Stimulated activated CD8-positive, alpha-beta memory T cell treated with anti-CD3 and anti-CD28 coated beads, Interleukin-2, amount 100 ng/mL, for 1 hour (primary cell): ENCODE data around the gene DMD.
"Not testable (repeated sequence)": the region's sequence is repeated elsewhere in the genome, so short reads cannot be mapped to it uniquely, and the experiment has no call there.

Experiments
- DNase-seq, 2 donors: peaks; one replicate each; pipeline ENCODE4 v3.0.0-alpha.2; 2020; ENCODE audit warnings: low read depth in 2 of 2

Gene DMD

GRCh38 chrX:33211356-33212260 is at the start of gene DMD:
DMD (minus strand) TSS chrX:33211549; CDS start chrX:33211312, 237 bp downstream.
- no peak for DNase-seq

GRCh38 chrX:33252306-33252825 is 41.0 kb upstream of the DMD start:
- no peak for DNase-seq

- no peak for DNase-seq
Measured at GRCh38 chrX:33218819-33219218, 7.5 kb upstream of the DMD start.

GRCh38 chrX:33210156-33210555 is 1.2 kb downstream of the DMD start:
- no peak for DNase-seq

- no peak for DNase-seq
Measured at GRCh38 chrX:33207056-33207455, 4.3 kb downstream of the DMD start.

- no peak for DNase-seq
Measured at GRCh38 chrX:33205321-33205720, 6.0 kb downstream of the DMD start.

GRCh38 chrX:33204889-33205288 is 6.5 kb downstream of the DMD start:
- DNase-seq: no peak

GRCh38 chrX:33198561-33199279 is 12.6 kb downstream of the DMD start:
- no peak for DNase-seq

- no peak for DNase-seq
Measured at GRCh38 chrX:33195698-33196097, 15.7 kb downstream of the DMD start.

- DNase-seq: no peak
Measured at GRCh38 chrX:33194876-33195433, 16.4 kb downstream of the DMD start.

GRCh38 chrX:33194289-33194688 is 17.1 kb downstream of the DMD start:
- no peak for DNase-seq

- no peak for DNase-seq
Measured at GRCh38 chrX:33190016-33190415, 21.3 kb downstream of the DMD start.

GRCh38 chrX:33188881-33189280 is 22.5 kb downstream of the DMD start:
- DNase-seq: no peak

GRCh38 chrX:33188286-33188685 is 23.1 kb downstream of the DMD start:
- no peak for DNase-seq

GRCh38 chrX:33184803-33185202 is 26.5 kb downstream of the DMD start:
- not testable (repeated sequence) for DNase-seq

GRCh38 chrX:33183361-33183760 is 28.0 kb downstream of the DMD start:
- DNase-seq: no peak

- DNase-seq: no peak
Measured at GRCh38 chrX:33178690-33179089, 32.7 kb downstream of the DMD start.

- no peak for DNase-seq
Measured at GRCh38 chrX:33178218-33178617, 33.1 kb downstream of the DMD start.

GRCh38 chrX:33175201-33175600 is 36.1 kb downstream of the DMD start:
- no peak for DNase-seq

- DNase-seq: no peak
Measured at GRCh38 chrX:33171041-33171440, 40.3 kb downstream of the DMD start.

GRCh38 chrX:33161829-33162228 is 49.5 kb downstream of the DMD start:
- no peak for DNase-seq

- DNase-seq: no peak
Measured at GRCh38 chrX:33160273-33160672, 51.1 kb downstream of the DMD start.
